Trophoblast cell (in vitro differentiated cells and primary cell): Measurements from ENCODE around the gene CCDC142.

Experiments
- DNase-seq, 2 donors: peaks; one replicate each; pipeline ENCODE4 v3.0.0-alpha.2; 2016
- H2AFZ ChIP-seq: 2 replicates; pipeline ENCODE4 v1.6.1; 2013; ENCODE audit warnings: low read length, moderate library complexity, mild to moderate bottlenecking; ENCODE audit not compliant: insufficient read depth, poor library complexity
- H2AK5ac ChIP-seq: 2 replicates; pipeline ENCODE4 v1.6.1; 2013; ENCODE audit warnings: mild to moderate bottlenecking, low read length
- H2BK120ac ChIP-seq: 2 replicates; pipeline ENCODE4 v1.6.1; 2013; ENCODE audit warnings: low read length, mild to moderate bottlenecking, moderate library complexity; ENCODE audit not compliant: insufficient read depth, poor library complexity
- H2BK12ac ChIP-seq: 2 replicates; pipeline ENCODE4 v1.6.1; 2013; ENCODE audit warnings: mild to moderate bottlenecking, low read length, moderate library complexity
- H2BK5ac ChIP-seq: 2 replicates; pipeline ENCODE4 v1.6.1; 2013; ENCODE audit warnings: low read length, low read depth, moderate library complexity, mild to moderate bottlenecking; ENCODE audit not compliant: poor library complexity
- H3K14ac ChIP-seq: 2 replicates; pipeline ENCODE4 v1.6.1; 2013; ENCODE audit warnings: mild to moderate bottlenecking, low read length
- H3K18ac ChIP-seq: 2 replicates; pipeline ENCODE4 v1.6.1; 2013; ENCODE audit warnings: mild to moderate bottlenecking, low read length
- H3K23ac ChIP-seq: 2 replicates; pipeline ENCODE4 v1.6.1; 2013; ENCODE audit warnings: low read length
- H3K27ac ChIP-seq: 2 replicates; pipeline ENCODE4 v1.5.1; 2013; ENCODE audit warnings: low read depth, mild to moderate bottlenecking, inconsistent platforms, low read length, moderate library complexity
- H3K27me3 ChIP-seq: 2 replicates; pipeline ENCODE4 v1.6.1; 2013; ENCODE audit warnings: inconsistent platforms, mild to moderate bottlenecking, low read length, moderate library complexity; ENCODE audit not compliant: insufficient read depth
- H3K36me3 ChIP-seq, 2 experiments: 1 replicate in 1 of 2; 2 replicates in 1 of 2; pipeline ENCODE4 v1.6.1; 2013; ENCODE audit warnings: low read length in 2 of 2, mild to moderate bottlenecking in 2 of 2, moderate library complexity in 1 of 2; ENCODE audit not compliant: insufficient read depth in 2 of 2, control insufficient read depth in 1 of 2
- H3K4ac ChIP-seq: 2 replicates; pipeline ENCODE4 v1.6.1; 2013; ENCODE audit warnings: low read depth, mild to moderate bottlenecking, low read length, moderate library complexity
- H3K4me1 ChIP-seq, 2 experiments: 1 replicate in 1 of 2; 2 replicates in 1 of 2; pipeline ENCODE4 v1.6.1; 2013; ENCODE audit warnings: low read length in 2 of 2, mild to moderate bottlenecking in 2 of 2, moderate library complexity in 1 of 2; ENCODE audit not compliant: insufficient read depth in 2 of 2, control insufficient read depth in 1 of 2
- H3K4me2 ChIP-seq: 2 replicates; pipeline ENCODE4 v1.6.1; 2013; ENCODE audit warnings: inconsistent platforms, mild to moderate bottlenecking, low read length, moderate library complexity
- H3K4me3 ChIP-seq: 2 replicates; pipeline ENCODE4 v1.5.1; 2013; ENCODE audit warnings: mild to moderate bottlenecking, low read depth, low read length, inconsistent platforms
- H3K79me1 ChIP-seq: one replicate; pipeline ENCODE4 v1.6.1; 2013; ENCODE audit warnings: low read length
- H3K79me2 ChIP-seq: 2 replicates; pipeline ENCODE4 v1.6.1; 2013; ENCODE audit warnings: low read length, mild to moderate bottlenecking; ENCODE audit not compliant: control insufficient read depth, insufficient read depth, poor library complexity
- H3K9ac ChIP-seq: 2 replicates; pipeline ENCODE4 v1.6.1; 2013; ENCODE audit warnings: mild to moderate bottlenecking, low read length
- H3K9me3 ChIP-seq: 2 replicates; pipeline ENCODE4 v1.6.1; 2013; ENCODE audit warnings: low read depth, mild to moderate bottlenecking, control low read depth, inconsistent platforms, low read length; ENCODE audit not compliant: insufficient read depth
- H4K12ac ChIP-seq: 2 replicates; pipeline ENCODE4 v1.6.1; 2013; ENCODE audit warnings: low read depth, mild to moderate bottlenecking, low read length, moderate library complexity
- H4K8ac ChIP-seq: 2 replicates; pipeline ENCODE4 v1.6.1; 2013; ENCODE audit warnings: low read depth, mild to moderate bottlenecking, low read length, moderate library complexity
- H4K91ac ChIP-seq: one replicate; pipeline ENCODE4 v1.6.1; 2013; ENCODE audit warnings: low read depth, mild to moderate bottlenecking, low read length, moderate library complexity
- WGBS: extraction: QIAGEN DNeasy Blood & Tissue Kit; methylation state at CpG from one replicate; pipeline ENCODE4 v1.1.7; 2013; ENCODE audit warnings: missing lambda C conversion rate; ENCODE audit not compliant: insufficient read length, insufficient coverage; ENCODE audit errors: extremely low coverage; 5-methylcytosine and 5-hydroxymethylcytosine counted together

Gene CCDC142

GRCh38 chr2:74513605-74514367 lies 31.0 kb upstream of the CCDC142 start:
- Histone ChIP-seq H4K12ac (no peak overlapping the region), H2AK5ac (no peak overlapping the region), H3K4me3 (no peak overlapping the region), H3K4ac (no peak overlapping the region), H3K4me2 (no peak overlapping the region), H3K4me1 (peaks cover 6 to 10% of the 10 kb centered on the region in 2 experiments), H3K23ac (no peak overlapping the region), H3K79me2 (no peaks in the 10 kb centered on the region), H4K8ac (no peak overlapping the region), H2BK5ac (no peak overlapping the region), H3K27me3 (peaks cover 77% of the 10 kb centered on the region), H4K91ac (no peak overlapping the region), H3K36me3 (no peaks in the 10 kb centered on the region), H3K14ac (no peak overlapping the region), H3K27ac (no peak overlapping the region), H3K18ac (no peak overlapping the region), H3K9ac (no peak overlapping the region), H2AFZ (no peak overlapping the region), H3K9me3 (peaks cover 16% of the 10 kb centered on the region), H3K79me1 (no peaks in the 10 kb centered on the region), H2BK12ac (no peak overlapping the region), H2BK120ac (no peak overlapping the region)
- no CpG with 5 or more reads among the region's 52 CpGs for WGBS
- no peak for DNase-seq

GRCh38 chr2:74512744-74513604 lies 30.2 kb upstream of the CCDC142 start:
- Histone ChIP-seq H3K14ac (no peak overlapping the region), H3K4ac (no peak overlapping the region), H3K9me3 (peaks cover 16% of the 10 kb centered on the region), H3K27me3 (peaks cover 72% of the 10 kb centered on the region), H3K27ac (no peak overlapping the region), H3K23ac (no peak overlapping the region), H3K9ac (no peak overlapping the region), H3K79me2 (peaks cover 1% of the 10 kb centered on the region), H3K4me2 (no peak overlapping the region), H3K4me3 (no peak overlapping the region), H2BK5ac (no peak overlapping the region), H2AK5ac (no peak overlapping the region), H2BK120ac (no peak overlapping the region), H3K36me3 (no peaks in the 10 kb centered on the region), H4K8ac (no peak overlapping the region), H2AFZ (no peak overlapping the region), H4K91ac (no peak overlapping the region), H3K18ac (no peak overlapping the region), H3K79me1 (peaks cover 1% of the 10 kb centered on the region), H4K12ac (no peak overlapping the region), H2BK12ac (no peak overlapping the region), H3K4me1 (peaks cover 6 to 10% of the 10 kb centered on the region in 2 experiments)
- no peak for DNase-seq
- WGBS = no CpG with 5 or more reads among the region's 36 CpGs

GRCh38 chr2:74511104-74511989 lies 28.5 kb upstream of the CCDC142 start:
- no peak overlapping the region for H3K14ac ChIP-seq
- peaks cover 12 to 14% of the 10 kb centered on the region in 2 experiments for H3K4me1 ChIP-seq
- H2BK5ac ChIP-seq = no peak overlapping the region
- no peak for DNase-seq
- H4K12ac ChIP-seq = no peak overlapping the region
- no peak overlapping the region for H3K4me3 ChIP-seq
- no CpG with 5 or more reads among the region's 11 CpGs for WGBS
- H2BK12ac ChIP-seq = no peak overlapping the region
- no peak overlapping the region for H3K27ac ChIP-seq
- H3K4ac ChIP-seq = no peak overlapping the region
- H2AK5ac ChIP-seq = no peak overlapping the region
- H3K36me3 ChIP-seq = no peaks in the 10 kb centered on the region
- H3K9me3 ChIP-seq = peaks cover 12% of the 10 kb centered on the region
- no peak overlapping the region for H4K8ac ChIP-seq
- peaks cover 12% of the 10 kb centered on the region for H3K79me1 ChIP-seq
- H3K18ac ChIP-seq = no peak overlapping the region
- H3K9ac ChIP-seq = no peak overlapping the region
- H2BK120ac ChIP-seq = no peak overlapping the region
- peaks cover 59% of the 10 kb centered on the region for H3K27me3 ChIP-seq
- no peak overlapping the region for H3K4me2 ChIP-seq
- peaks cover 8% of the 10 kb centered on the region for H3K79me2 ChIP-seq
- H3K23ac ChIP-seq = no peak overlapping the region
- no peak overlapping the region for H2AFZ ChIP-seq
- no peak overlapping the region for H4K91ac ChIP-seq

GRCh38 chr2:74510272-74510671 lies 27.5 kb upstream of the CCDC142 start:
- peaks cover 8 to 9% of the 10 kb centered on the region in 2 experiments for H3K36me3 ChIP-seq

More at GRCh38 chr2:74510272-74510671, 27.5 kb upstream of the CCDC142 start:
- Histone ChIP-seq H2AK5ac (no peak overlapping the region), H4K8ac (no peak overlapping the region), H3K27me3 (peaks cover 48% of the 10 kb centered on the region), H3K79me2 (peaks cover 8% of the 10 kb centered on the region), H3K4me2 (no peak overlapping the region), H3K4me1 (peaks cover 9 to 11% of the 10 kb centered on the region in 2 experiments), H3K4me3 (no peak overlapping the region), H3K4ac (no peak overlapping the region), H3K9me3 (peaks cover 6% of the 10 kb centered on the region), H4K91ac (no peak overlapping the region), H3K79me1 (peaks cover 12% of the 10 kb centered on the region), H4K12ac (no peak overlapping the region), H2AFZ (no peak overlapping the region), H3K23ac (no peak overlapping the region), H3K14ac (no peak overlapping the region), H3K27ac (no peak overlapping the region), H2BK5ac (no peak overlapping the region), H2BK12ac (no peak overlapping the region), H2BK120ac (no peak overlapping the region), H3K18ac (no peak overlapping the region), H3K9ac (no peak overlapping the region)
- no CpG with 5 or more reads among the region's 4 CpGs for WGBS
- no peak for DNase-seq
